ENCODE measurements around the gene WDR86.

GRCh38 chr7:151384352-151384697 is 25.5 kb downstream of the WDR86 start:
- TF ChIP-seq EZH2 (IDR thresholded peaks at IDR 0.05; ENCODE audit: insufficient read depth, poor library complexity, severe bottlenecking) (no peak), EZH2phosphoT487 (IDR thresholded peaks at IDR 0.05; ENCODE audit: insufficient read depth, low read depth) (no peak)
